Endometrial microvascular endothelial cells (primary cell): ENCODE data around the gene CTBS. TPM values are rescaled to one million over a fixed set of nuclear protein-coding genes. Genes with fewer than 3 reads are reported as not detected.
"Not testable (repeated sequence)": the region's sequence is repeated elsewhere in the genome, so short reads cannot be mapped to it uniquely, and the experiment has no call there.

Experiments
- in situ Hi-C: cut with HindIII; loops from 2 replicates; pipeline ENCODE4 v1.10.0; 2017; ENCODE audit warnings: low sequenced_read_pairs, low pct_unique_long_range_greater_than_20kb; ENCODE audit errors: inconsistent ontology term
- total RNA-seq: library from RNA; depleted of rRNA; stranded (reverse); fragments of >200 nt; gene quantifications from one replicate; pipeline ENCODE4 v1.2.3, GENCODE V29; 2015; ENCODE audit errors: inconsistent ontology term

Gene CTBS
- total RNA-seq, 1 donor from 2014 or later = 15.1 TPM

- in situ Hi-C loops = no loop called here
These were observed 22.8 kb upstream of the CTBS start for GRCh38 chr1:84597011-84597410.

- in situ Hi-C loops = not testable (repeated sequence)
These were observed 20.7 kb upstream of the CTBS start for GRCh38 chr1:84594959-84595358.

GRCh38 chr1:84587099-84587498 is 12.9 kb upstream of the CTBS start:
- in situ Hi-C loops = no loop called here

- in situ Hi-C loops = no loop called here
These were observed 11.6 kb upstream of the CTBS start for GRCh38 chr1:84585803-84586202.

- in situ Hi-C loops = no loop called here
These were observed 9.9 kb upstream of the CTBS start for GRCh38 chr1:84584126-84584525.

- in situ Hi-C loops = no loop called here
These were observed 9.4 kb upstream of the CTBS start for GRCh38 chr1:84583648-84584047.

GRCh38 chr1:84582802-84583587 is 8.8 kb upstream of the CTBS start:
- in situ Hi-C loops = no loop called here

GRCh38 chr1:84581648-84582047 is 7.4 kb upstream of the CTBS start:
- in situ Hi-C loops = no loop called here

GRCh38 chr1:84574936-84575335 is 696 bp upstream of the CTBS start:
- in situ Hi-C loops = no loop called here

- in situ Hi-C loops = no loop called here
These were observed 716 bp downstream of the CTBS start for GRCh38 chr1:84573481-84573966.

GRCh38 chr1:84571150-84571535 is 3.1 kb downstream of the CTBS start:
- in situ Hi-C loops = no loop called here

GRCh38 chr1:84570436-84571149 is 3.6 kb downstream of the CTBS start:
- in situ Hi-C loops = no loop called here

- in situ Hi-C loops = no loop called here
These were observed 5.0 kb downstream of the CTBS start for GRCh38 chr1:84569216-84569615.

GRCh38 chr1:84550826-84551225 is 23.4 kb downstream of the CTBS start:
- in situ Hi-C loops = no loop called here

GRCh38 chr1:84541679-84542078 is 32.6 kb downstream of the CTBS start:
- in situ Hi-C loops = no loop called here

- in situ Hi-C loops = no loop called here
These were observed 33.5 kb downstream of the CTBS start for GRCh38 chr1:84540759-84541158.

- in situ Hi-C loops = no loop called here
These were observed 34.3 kb downstream of the CTBS start for GRCh38 chr1:84539972-84540371.

GRCh38 chr1:84538599-84538998 is 35.6 kb downstream of the CTBS start:
- in situ Hi-C loops = no loop called here

- in situ Hi-C loops = no loop called here
These were observed 48.5 kb downstream of the CTBS start for GRCh38 chr1:84525779-84526178.

GRCh38 chr1:84524590-84524989 is 49.6 kb downstream of the CTBS start:
- in situ Hi-C loops = no loop called here
